Left renal cortex interstitium (tissue), 4 donors: Measurements from ENCODE around the gene CPSF3. TPM values are rescaled to one million over a fixed set of nuclear protein-coding genes. Genes with fewer than 3 reads are reported as not detected.
"Not testable (repeated sequence)": the region's sequence is repeated elsewhere in the genome, so short reads cannot be mapped to it uniquely, and the experiment has no call there.

Source experiments
- DNase-seq, 4 donors: peaks; one replicate each; pipeline ENCODE4 v3.0.0-alpha.2; 2013; ENCODE audit warnings: low read depth in 4 of 4, low spot score in 2 of 4, missing footprints in 1 of 4
- polyA plus RNA-seq, 4 donors: library from polyadenylated mRNA; unstranded; fragments of 120-200 nt; gene quantifications; one replicate each; pipeline ENCODE4 v1.2.1, GENCODE V29; 2013; ENCODE audit not compliant: insufficient read length in 4 of 4

CPSF3 gene
- polyA plus RNA-seq, 4 donors, result 44.5 to 58.6 (median 53.7) TPM

DNA sequence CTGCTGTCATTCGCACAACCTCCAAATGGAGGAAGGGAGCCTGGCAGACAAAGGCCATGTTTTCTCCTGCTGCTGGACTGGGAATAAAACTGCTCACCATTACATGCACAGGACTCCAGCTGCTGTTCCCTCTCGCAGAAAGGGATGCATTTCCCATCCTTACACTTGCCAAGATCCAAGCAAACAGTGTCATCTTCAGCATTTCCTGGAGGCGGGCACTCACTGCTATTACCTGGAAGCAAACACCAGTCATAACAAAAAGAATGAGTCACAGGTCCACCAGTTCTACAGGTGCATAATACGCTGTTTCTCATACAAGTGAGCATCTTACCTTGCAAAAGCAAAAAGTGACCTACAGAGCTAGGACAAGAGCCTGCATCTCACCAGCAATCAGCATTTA is 73.6 kb downstream of the CPSF3 start:
- no peak for DNase-seq

DNA sequence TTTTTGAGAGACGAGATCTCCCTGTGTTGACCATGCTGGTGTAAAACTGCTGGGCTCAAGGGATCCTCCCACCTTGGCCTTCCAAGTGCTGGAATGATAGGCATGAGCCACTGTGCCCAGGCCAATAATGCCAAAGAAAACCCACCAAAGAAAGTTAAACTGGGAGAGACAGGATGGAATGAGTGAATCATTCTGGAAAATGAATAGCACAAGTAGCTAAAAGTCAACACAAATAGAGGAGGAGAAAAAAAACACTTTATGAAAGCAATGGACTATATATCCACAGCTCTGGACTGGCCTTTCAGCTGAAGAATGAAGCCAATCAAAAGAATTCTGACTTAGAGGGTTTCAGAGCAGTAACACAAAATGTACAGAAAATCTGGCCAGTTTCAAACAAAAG is 74.8 kb downstream of the CPSF3 start:
- no peak for DNase-seq

DNA sequence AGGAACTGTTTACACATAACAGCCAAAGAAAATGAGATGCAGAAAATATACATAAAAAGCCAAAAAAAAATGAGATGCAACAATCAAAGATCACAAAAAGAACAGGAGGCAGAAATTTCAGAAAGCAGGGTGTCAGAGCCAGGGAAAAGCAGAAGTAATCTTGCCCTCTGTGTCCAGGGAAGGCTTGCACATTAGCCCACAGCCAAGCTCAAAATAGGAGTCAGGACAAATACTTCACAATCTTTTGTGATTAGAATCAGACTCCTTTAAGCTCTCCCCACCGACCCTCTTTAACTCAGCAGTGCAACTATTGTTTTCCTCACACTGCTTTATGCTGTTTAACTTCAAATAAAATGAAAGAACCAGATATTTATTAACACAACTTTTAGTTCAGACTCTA is 85.5 kb downstream of the CPSF3 start:
- no peak for DNase-seq

DNA sequence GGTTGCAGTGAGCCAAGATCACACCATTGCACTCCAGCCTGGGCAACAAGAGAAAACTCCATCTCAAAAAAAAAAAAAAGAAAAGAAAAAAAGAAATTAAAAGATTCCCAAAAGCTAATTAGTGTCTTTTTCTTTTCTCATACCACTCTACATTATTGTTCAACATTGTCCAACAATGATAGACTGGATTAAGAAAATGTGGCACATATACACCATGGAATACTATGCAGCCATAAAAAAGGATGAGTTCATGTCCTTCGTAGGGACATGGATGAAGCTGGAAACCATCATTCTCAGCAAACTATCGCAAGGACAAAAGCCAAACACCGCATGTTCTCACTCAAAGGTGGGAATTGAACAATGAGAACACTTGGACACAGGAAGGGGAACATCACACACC is 90.5 kb downstream of the CPSF3 start:
- not testable (repeated sequence) for DNase-seq

DNA sequence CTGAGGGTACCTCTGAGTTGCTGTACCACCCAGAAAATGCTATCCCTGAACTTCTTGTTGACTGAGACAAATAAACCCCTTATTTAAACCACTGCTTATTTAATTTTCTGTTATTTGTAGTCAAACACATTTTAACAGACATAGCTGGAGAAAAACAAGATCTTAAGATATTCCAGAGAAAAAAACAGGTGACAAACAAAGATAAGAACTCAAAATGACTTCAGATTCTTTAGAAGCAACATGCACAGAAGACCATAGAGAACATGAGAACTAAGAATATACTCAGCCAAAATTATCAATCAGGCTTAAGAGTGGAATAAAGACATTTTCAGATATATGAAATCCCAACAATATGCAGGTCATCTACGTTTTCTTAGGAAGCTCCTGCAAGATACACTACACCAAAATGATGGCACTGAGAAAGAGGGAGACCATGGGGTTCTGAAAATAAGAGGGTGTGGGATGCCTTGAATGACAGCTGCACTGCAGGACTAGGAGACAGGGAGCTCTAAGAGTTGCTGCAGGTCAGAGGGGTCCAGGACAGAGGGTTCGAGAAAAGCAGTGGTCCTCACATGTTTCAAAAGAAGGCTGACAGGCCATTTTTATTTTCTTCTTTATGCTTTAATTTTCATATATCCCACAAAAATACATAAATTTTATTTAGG is 93.8 kb downstream of the CPSF3 start:
- no peak for DNase-seq

DNA sequence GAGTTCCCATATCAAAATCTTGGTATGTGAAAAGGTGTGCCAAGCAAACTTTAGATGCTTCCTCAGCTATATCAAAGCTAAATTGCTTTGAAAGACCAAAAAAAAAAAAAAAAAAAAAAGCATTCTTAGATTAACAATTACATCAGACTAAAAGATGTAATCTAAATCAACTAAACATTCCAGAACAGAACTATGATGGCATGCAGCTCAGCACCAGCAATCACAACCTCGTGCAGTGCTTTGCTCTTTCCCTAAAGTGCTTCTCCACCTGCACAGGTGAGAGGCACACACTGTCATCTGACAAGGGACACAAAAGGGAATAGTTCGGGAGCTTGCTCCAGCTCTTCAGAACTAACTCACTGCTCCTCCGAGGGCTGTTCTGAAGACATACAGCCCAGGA is 94.7 kb downstream of the CPSF3 start:
- no peak for DNase-seq

DNA sequence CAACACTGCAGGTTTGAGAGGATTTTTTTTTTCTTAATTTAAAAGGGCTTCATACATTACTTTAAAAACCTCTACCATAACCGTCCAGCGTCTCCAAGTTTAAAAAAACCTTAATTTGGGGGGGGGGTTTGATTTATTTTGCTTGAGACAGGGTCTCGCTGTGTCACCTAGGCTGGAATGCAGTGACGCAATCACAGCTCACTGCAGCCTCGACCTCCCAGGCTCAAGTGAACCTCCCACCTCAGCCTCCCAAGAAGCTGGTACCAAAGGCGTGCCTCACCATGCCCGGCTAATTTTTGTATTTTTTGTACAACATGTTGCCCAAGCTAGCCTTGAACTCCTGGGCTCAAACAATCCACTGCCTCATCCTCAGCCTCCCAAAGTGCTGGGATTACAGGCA is 95.3 kb downstream of the CPSF3 start:
- DNase-seq, result no peak

DNA sequence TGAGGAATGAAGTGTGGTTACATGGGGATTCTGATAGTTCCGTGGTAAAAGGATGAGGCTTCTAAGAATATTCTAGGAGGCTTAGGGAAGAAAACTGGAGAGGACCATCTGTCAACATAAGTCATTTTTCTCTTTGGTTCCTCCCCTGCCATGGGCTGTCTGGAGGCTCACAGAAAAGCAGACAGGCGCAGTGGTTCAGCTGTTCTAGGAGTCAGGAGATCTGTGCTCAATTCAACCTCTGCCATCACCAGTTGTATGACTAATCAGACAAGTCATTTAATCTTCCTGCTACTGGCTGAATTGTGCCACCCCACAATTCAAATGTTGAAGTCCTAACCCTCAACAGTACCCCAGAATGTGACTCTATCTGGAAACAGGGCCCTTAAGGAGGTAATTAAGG is 95.8 kb downstream of the CPSF3 start:
- DNase-seq, result no peak

Other genes starting within 250 kb of the CPSF3 start
- gene ASAP2, start 216.8 kb upstream of the CPSF3 start, polyA plus RNA-seq, result 10 to 100 TPM; 50.7 to 60.8 (median 58.3) TPM
- 10 to 100 TPM; 76.6 to 83.0 (median 82.6) TPM for gene ITGB1BP1, start 126 bp upstream of the CPSF3 start, polyA plus RNA-seq
- 10 to 100 TPM; 40.8 to 47.2 (median 47.0) TPM for gene IAH1, start 50.9 kb downstream of the CPSF3 start, polyA plus RNA-seq
- 10 to 100 TPM; 34.8 to 50.6 (median 42.0) TPM for gene ADAM17, start 132.2 kb downstream of the CPSF3 start, polyA plus RNA-seq
- gene YWHAQ, start 207.3 kb downstream of the CPSF3 start, polyA plus RNA-seq, result 100 to 1,000 TPM; 349 to 445 (median 409) TPM